ENCODE measurements around the gene MRPS22. TPM values are rescaled to one million over a fixed set of nuclear protein-coding genes. Genes with fewer than 3 reads are reported as not detected.

Gene MRPS22
- total RNA-seq (10 to 100 TPM; 26.2 to 37.2 (median 36.3) TPM), polyA plus RNA-seq (10 to 100 TPM; 45.5 to 47.0 TPM), total RNA-seq (53.4 reads per million, percentile 73 among the genes with 10 or more reads in this experiment)

- no peaks in the 10 kb centered on the region for H3K9me3 ChIP-seq (ENCODE audit: control insufficient read depth in 2 of 3, low read length in 3 of 3)
- peak; percentile 97 for ATAC-seq
- H3K4me1 ChIP-seq (ENCODE audit: control insufficient read depth in 2 of 2, insufficient read depth in 2 of 2, low read length in 2 of 2): peaks cover 15% of the 10 kb centered on the region in 2 donors
- peaks cover 7 to 19% (median 10%) of the 10 kb centered on the region in 7 donors for H3K4me1 Mint-ChIP-seq
- POLR2A ChIA-PET: interaction anchor here (0.7 to 1.2 kb wide), 2 partner anchors 10 to 1050 kb away, joined by 3 to 4 read pairs; no protein-coding TSS in a partner anchor
- H3K9me3 Mint-ChIP-seq: peaks cover 0 to 6% (median 0%) of the 10 kb centered on the region in 11 donors
- H3K27me3 ChIP-seq (ENCODE audit: control insufficient read depth in 2 of 2, insufficient read depth in 2 of 2, low read length in 2 of 2): no peaks in the 10 kb centered on the region
- H3K36me3 ChIP-seq (ENCODE audit: control insufficient read depth in 2 of 3, insufficient read depth in 3 of 3, low read length in 3 of 3): peaks cover 0 to 28% (median 17%) of the 10 kb centered on the region in 3 experiments
- peak within 1 kb of the TSS in 2 of 10 donors; percentile 59 to 72 for H3K4me3 Mint-ChIP-seq
- H3K27me3 Mint-ChIP-seq: peaks cover 0 to 9% (median 6%) of the 10 kb centered on the region in 5 donors
- peaks cover under 1 to 9% (median 6%) of the 10 kb centered on the region in 5 donors for H3K36me3 Mint-ChIP-seq
- intact Hi-C loops (cut with micrococcal nuclease): loop anchor here (1.0 to 10.0 kb wide), 10 partner anchors 15 to 1597 kb away; partner anchors contain the start of genes ARMC8 (in 2 of the 2), CEP70 (in 2 of the 2), COPB2 (in 2 of the 2) and FAIM (in 1 of the 2)
- H3K4me3 ChIP-seq (ENCODE audit: low read length): peak within 1 kb of the TSS; percentile 86
- CTCF ChIA-PET: no interaction called here
- peak within 1 kb of the TSS in 3 of 9 donors; percentile 15 to 64 (median 31) for H3K27ac Mint-ChIP-seq
- DNase-seq: peak; percentile 52 to 87 (median 85)
- H3K27ac ChIP-seq (ENCODE audit: low read depth, low read length): peak within 1 kb of the TSS; percentile 88
Observed at GRCh38 chr3:139343895-139344856, at the start of gene MRPS22. MRPS22 (plus strand) TSS chr3:139344020; CDS start chr3:139344027, 7 bp downstream.

DNA sequence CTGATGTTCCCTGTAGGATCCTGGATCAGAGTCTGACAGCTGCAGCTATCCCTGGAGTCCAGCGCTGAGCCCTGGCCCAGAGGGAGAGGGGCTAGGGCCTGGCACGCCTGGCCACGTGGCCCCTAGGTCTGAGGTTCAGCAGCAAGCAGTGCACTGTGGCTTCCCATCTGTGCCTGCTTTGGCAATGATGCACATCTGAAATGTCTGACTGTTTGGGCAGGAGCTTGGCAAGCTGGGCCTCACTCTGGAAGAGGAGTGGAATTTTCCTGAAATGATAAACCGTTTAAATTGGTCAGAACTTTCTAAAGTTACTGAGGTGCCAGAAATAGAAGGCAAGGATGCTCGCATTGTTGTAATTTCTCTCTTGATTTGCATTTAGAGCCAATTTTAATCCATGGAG, 48.8 kb upstream of the MRPS22 start:
- Histone ChIP-seq H3K27me3 (ENCODE audit: control insufficient read depth in 2 of 2, insufficient read depth in 2 of 2, low read length in 2 of 2) (no peaks in the 10 kb centered on the region), H3K4me1 (ENCODE audit: control insufficient read depth in 2 of 2, insufficient read depth in 2 of 2, low read length in 2 of 2) (no peaks in the 10 kb centered on the region), H3K36me3 (ENCODE audit: control insufficient read depth in 2 of 3, insufficient read depth in 3 of 3, low read length in 3 of 3) (no peaks in the 10 kb centered on the region), H3K9me3 (ENCODE audit: control insufficient read depth in 2 of 3, low read length in 3 of 3) (no peaks in the 10 kb centered on the region), H3K27ac (ENCODE audit: low read depth, low read length) (no peak overlapping the region), H3K4me3 (ENCODE audit: low read length) (no peak overlapping the region)
- no peak overlapping the region for H3K4me3 Mint-ChIP-seq
- CTCF ChIA-PET: no interaction called here
- POLR2A ChIA-PET: no interaction called here
- H3K27ac Mint-ChIP-seq: no peak overlapping the region
- H3K27me3 Mint-ChIP-seq: peaks cover 0 to 26% (median 0%) of the 10 kb centered on the region in 5 donors
- intact Hi-C loops (cut with micrococcal nuclease): no loop called here
- H3K4me1 Mint-ChIP-seq: no peaks in the 10 kb centered on the region
- ATAC-seq: no peak
- no peak for DNase-seq
- no peaks in the 10 kb centered on the region for H3K9me3 Mint-ChIP-seq
- H3K36me3 Mint-ChIP-seq: no peaks in the 10 kb centered on the region

- Mint-ChIP-seq H3K4me3 (no peak overlapping the region), H3K27me3 (peaks cover 0 to 26% (median 0%) of the 10 kb centered on the region in 5 donors), H3K4me1 (no peaks in the 10 kb centered on the region), H3K27ac (no peak overlapping the region), H3K9me3 (no peaks in the 10 kb centered on the region), H3K36me3 (no peaks in the 10 kb centered on the region)
- no peak overlapping the region for H3K27ac ChIP-seq (ENCODE audit: low read depth, low read length)
- H3K9me3 ChIP-seq (ENCODE audit: control insufficient read depth in 2 of 3, low read length in 3 of 3): no peaks in the 10 kb centered on the region
- H3K4me1 ChIP-seq (ENCODE audit: control insufficient read depth in 2 of 2, insufficient read depth in 2 of 2, low read length in 2 of 2): no peaks in the 10 kb centered on the region
- H3K4me3 ChIP-seq (ENCODE audit: low read length): no peak overlapping the region
- no peak for ATAC-seq
- no peak for DNase-seq
- no peaks in the 10 kb centered on the region for H3K36me3 ChIP-seq (ENCODE audit: control insufficient read depth in 2 of 3, insufficient read depth in 3 of 3, low read length in 3 of 3)
- ChIA-PET POLR2A (no interaction called here), CTCF (no interaction called here)
- intact Hi-C loops (cut with micrococcal nuclease): no loop called here
- H3K27me3 ChIP-seq (ENCODE audit: control insufficient read depth in 2 of 2, insufficient read depth in 2 of 2, low read length in 2 of 2): no peaks in the 10 kb centered on the region
Observed at GRCh38 chr3:139296141-139296718, 47.6 kb upstream of the MRPS22 start.

DNA sequence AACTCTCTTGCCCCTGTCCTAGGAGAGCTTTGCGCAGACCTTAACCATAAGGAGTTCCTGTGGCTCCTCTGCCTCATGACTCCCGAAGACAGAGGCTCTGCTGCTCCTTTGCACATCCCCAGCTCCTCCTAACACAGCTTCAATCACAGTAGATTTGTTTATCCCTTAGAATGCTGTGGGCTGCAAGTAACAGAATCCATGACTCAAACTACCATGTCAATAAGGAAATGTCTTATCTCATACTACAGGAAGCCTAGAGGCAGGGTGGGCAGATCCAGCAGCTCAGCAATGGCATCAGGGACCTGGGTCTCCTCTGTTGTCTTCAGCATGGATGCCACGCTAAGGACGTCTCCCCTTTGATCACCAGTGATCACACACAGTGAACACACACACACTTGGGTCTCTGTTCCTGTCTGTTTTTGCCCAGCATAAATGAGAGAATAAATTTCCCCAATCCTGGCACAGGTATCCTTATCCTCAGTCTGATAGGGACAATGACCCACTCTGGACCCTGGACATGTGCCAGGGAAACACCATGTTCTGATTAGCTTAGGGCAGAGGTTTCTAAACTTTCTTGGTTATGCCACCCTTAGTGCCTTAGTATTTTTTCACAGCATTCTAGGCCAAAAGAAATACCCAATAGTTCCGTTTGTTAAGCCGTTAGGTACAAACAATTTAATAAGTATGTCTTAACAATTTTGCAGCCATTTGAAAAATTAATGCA, 46.1 kb upstream of the MRPS22 start:
- intact Hi-C loops (cut with micrococcal nuclease): no loop called here
- peaks cover 0 to 26% (median 6%) of the 10 kb centered on the region in 5 donors for H3K27me3 Mint-ChIP-seq
- peaks cover 0 to 10% (median 0%) of the 10 kb centered on the region in 7 donors for H3K4me1 Mint-ChIP-seq
- ATAC-seq: no peak
- H3K9me3 ChIP-seq (ENCODE audit: control insufficient read depth in 2 of 3, low read length in 3 of 3): no peaks in the 10 kb centered on the region
- no peaks in the 10 kb centered on the region for H3K36me3 ChIP-seq (ENCODE audit: control insufficient read depth in 2 of 3, insufficient read depth in 3 of 3, low read length in 3 of 3)
- no peaks in the 10 kb centered on the region for H3K36me3 Mint-ChIP-seq
- H3K27ac ChIP-seq (ENCODE audit: low read depth, low read length): no peak overlapping the region
- no peak overlapping the region for H3K4me3 ChIP-seq (ENCODE audit: low read length)
- no peak overlapping the region for H3K4me3 Mint-ChIP-seq
- H3K4me1 ChIP-seq (ENCODE audit: control insufficient read depth in 2 of 2, insufficient read depth in 2 of 2, low read length in 2 of 2): no peaks in the 10 kb centered on the region
- no peak overlapping the region for H3K27ac Mint-ChIP-seq
- DNase-seq: no peak
- H3K9me3 Mint-ChIP-seq: no peaks in the 10 kb centered on the region
- no peaks in the 10 kb centered on the region for H3K27me3 ChIP-seq (ENCODE audit: control insufficient read depth in 2 of 2, insufficient read depth in 2 of 2, low read length in 2 of 2)
- ChIA-PET POLR2A (interaction anchor here (0.5 kb wide), 1 partner anchor 85 kb away, joined by 4 read pairs; no protein-coding TSS in a partner anchor), CTCF (no interaction called here)

GRCh38 chr3:139299261-139300132, 44.3 kb upstream of the MRPS22 start:
- no peak overlapping the region for H3K27ac ChIP-seq (ENCODE audit: low read depth, low read length)
- ChIA-PET POLR2A (no interaction called here), CTCF (no interaction called here)
- Mint-ChIP-seq H3K4me3 (no peak overlapping the region), H3K36me3 (no peaks in the 10 kb centered on the region), H3K27me3 (peaks cover 0 to 26% (median 6%) of the 10 kb centered on the region in 5 donors), H3K9me3 (no peaks in the 10 kb centered on the region), H3K4me1 (peaks cover 0 to 13% (median 0%) of the 10 kb centered on the region in 7 donors), H3K27ac (no peak overlapping the region)
- no peak for ATAC-seq
- no peaks in the 10 kb centered on the region for H3K4me1 ChIP-seq (ENCODE audit: control insufficient read depth in 2 of 2, insufficient read depth in 2 of 2, low read length in 2 of 2)
- DNase-seq: no peak
- H3K27me3 ChIP-seq (ENCODE audit: control insufficient read depth in 2 of 2, insufficient read depth in 2 of 2, low read length in 2 of 2): no peaks in the 10 kb centered on the region
- no peak overlapping the region for H3K4me3 ChIP-seq (ENCODE audit: low read length)
- intact Hi-C loops (cut with micrococcal nuclease): no loop called here
- no peaks in the 10 kb centered on the region for H3K36me3 ChIP-seq (ENCODE audit: control insufficient read depth in 2 of 3, insufficient read depth in 3 of 3, low read length in 3 of 3)
- no peaks in the 10 kb centered on the region for H3K9me3 ChIP-seq (ENCODE audit: control insufficient read depth in 2 of 3, low read length in 3 of 3)

- no peaks in the 10 kb centered on the region for H3K36me3 Mint-ChIP-seq
- DNase-seq: no peak
- peaks cover 0 to 13% (median 0%) of the 10 kb centered on the region in 7 donors for H3K4me1 Mint-ChIP-seq
- no peak overlapping the region for H3K27ac Mint-ChIP-seq
- ChIA-PET POLR2A (no interaction called here), CTCF (no interaction called here)
- peaks cover 0 to 19% (median 6%) of the 10 kb centered on the region in 5 donors for H3K27me3 Mint-ChIP-seq
- H3K27ac ChIP-seq (ENCODE audit: low read depth, low read length): no peak overlapping the region
- H3K36me3 ChIP-seq (ENCODE audit: control insufficient read depth in 2 of 3, insufficient read depth in 3 of 3, low read length in 3 of 3): no peaks in the 10 kb centered on the region
- no peaks in the 10 kb centered on the region for H3K9me3 Mint-ChIP-seq
- H3K27me3 ChIP-seq (ENCODE audit: control insufficient read depth in 2 of 2, insufficient read depth in 2 of 2, low read length in 2 of 2): no peaks in the 10 kb centered on the region
- no peak overlapping the region for H3K4me3 Mint-ChIP-seq
- intact Hi-C loops (cut with micrococcal nuclease): no loop called here
- H3K4me3 ChIP-seq (ENCODE audit: low read length): no peak overlapping the region
- H3K9me3 ChIP-seq (ENCODE audit: control insufficient read depth in 2 of 3, low read length in 3 of 3): no peaks in the 10 kb centered on the region
- ATAC-seq: no peak
- H3K4me1 ChIP-seq (ENCODE audit: control insufficient read depth in 2 of 2, insufficient read depth in 2 of 2, low read length in 2 of 2): no peaks in the 10 kb centered on the region
Observed at GRCh38 chr3:139300416-139300815, 43.4 kb upstream of the MRPS22 start.
